Measurements from ENCODE around the gene BMP7.

DNA sequence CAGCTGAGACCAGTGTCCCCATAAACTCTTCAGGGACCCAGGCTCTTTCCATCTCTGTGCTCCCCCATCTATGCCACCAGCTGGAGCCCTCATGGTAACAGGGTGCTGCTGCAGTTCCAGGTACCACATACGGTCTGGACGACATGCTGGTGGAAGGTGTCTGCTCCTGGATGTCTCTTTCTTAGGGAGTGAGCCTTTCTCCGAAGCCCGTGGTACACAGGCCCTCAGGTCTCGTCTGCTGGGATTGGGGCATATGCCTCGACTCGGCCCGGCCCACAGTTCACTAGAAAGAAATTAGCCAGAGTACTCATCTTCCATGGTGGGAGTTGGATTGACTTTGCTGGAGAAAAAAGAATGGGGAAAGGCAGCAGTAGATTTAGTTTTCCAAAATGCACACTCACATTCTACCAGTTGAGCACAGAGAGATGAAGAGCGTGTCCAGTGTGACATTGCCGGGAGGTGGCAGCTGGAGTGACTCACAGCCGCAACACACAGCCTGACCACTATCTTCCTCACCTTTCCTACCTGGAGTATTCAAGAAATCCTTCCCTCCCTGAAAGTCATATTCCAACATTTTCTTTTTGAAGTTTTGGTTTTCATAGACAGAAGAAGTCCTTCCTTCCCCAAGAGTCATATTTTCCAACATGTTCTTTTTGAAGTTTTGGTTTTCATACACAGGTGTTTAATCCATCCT, 44.5 kb upstream of the BMP7 start:
- no peak for TF ChIP-seq POLR2A (IDR thresholded peaks at IDR 0.05)
- TF ChIP-seq, protein P1, sequence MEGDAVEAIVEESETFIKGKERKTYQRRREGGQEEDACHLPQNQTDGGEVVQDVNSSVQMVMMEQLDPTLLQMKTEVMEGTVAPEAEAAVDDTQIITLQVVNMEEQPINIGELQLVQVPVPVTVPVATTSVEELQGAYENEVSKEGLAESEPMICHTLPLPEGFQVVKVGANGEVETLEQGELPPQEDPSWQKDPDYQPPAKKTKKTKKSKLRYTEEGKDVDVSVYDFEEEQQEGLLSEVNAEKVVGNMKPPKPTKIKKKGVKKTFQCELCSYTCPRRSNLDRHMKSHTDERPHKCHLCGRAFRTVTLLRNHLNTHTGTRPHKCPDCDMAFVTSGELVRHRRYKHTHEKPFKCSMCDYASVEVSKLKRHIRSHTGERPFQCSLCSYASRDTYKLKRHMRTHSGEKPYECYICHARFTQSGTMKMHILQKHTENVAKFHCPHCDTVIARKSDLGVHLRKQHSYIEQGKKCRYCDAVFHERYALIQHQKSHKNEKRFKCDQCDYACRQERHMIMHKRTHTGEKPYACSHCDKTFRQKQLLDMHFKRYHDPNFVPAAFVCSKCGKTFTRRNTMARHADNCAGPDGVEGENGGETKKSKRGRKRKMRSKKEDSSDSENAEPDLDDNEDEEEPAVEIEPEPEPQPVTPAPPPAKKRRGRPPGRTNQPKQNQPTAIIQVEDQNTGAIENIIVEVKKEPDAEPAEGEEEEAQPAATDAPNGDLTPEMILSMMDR (IDR thresholded peaks at IDR 0.05 in 8 of 11, conservative IDR thresholded peaks at IDR 0.05 in 3 of 11): no peak
- no peak for TF ChIP-seq POLR2AphosphoS5 (IDR thresholded peaks at IDR 0.05)

Measured in spleen (tissue), 7 donors.